Measurements from ENCODE around the gene AICDA. TPM values are rescaled to one million over a fixed set of nuclear protein-coding genes. Genes with fewer than 3 reads are reported as not detected.
"Not testable (repeated sequence)": the region's sequence is repeated elsewhere in the genome, so short reads cannot be mapped to it uniquely, and the experiment has no call there.

AICDA gene
- total RNA-seq, 4 donors from 2014 or later: not detected

GRCh38 chr12:8584004-8584403 lies 28.7 kb downstream of the AICDA start:
- no peak for DNase-seq (ENCODE audit: low spot score in 2 of 2)
- no peak overlapping the region for H3K4me3 ChIP-seq
- no peaks in the 10 kb centered on the region for H3K36me3 ChIP-seq
- no peaks in the 10 kb centered on the region for H3K27me3 ChIP-seq
- WGBS: 47% methylated on average over 7 of the region's 7 CpGs
- H3K4me1 ChIP-seq: no peaks in the 10 kb centered on the region
- H3K9me3 ChIP-seq: no peaks in the 10 kb centered on the region
- TF ChIP-seq EP300 (IDR thresholded peaks at IDR 0.05) (no peak), POLR2A (IDR thresholded peaks at IDR 0.05) (no peak)
- no peak overlapping the region for H3K27ac ChIP-seq

DNA sequence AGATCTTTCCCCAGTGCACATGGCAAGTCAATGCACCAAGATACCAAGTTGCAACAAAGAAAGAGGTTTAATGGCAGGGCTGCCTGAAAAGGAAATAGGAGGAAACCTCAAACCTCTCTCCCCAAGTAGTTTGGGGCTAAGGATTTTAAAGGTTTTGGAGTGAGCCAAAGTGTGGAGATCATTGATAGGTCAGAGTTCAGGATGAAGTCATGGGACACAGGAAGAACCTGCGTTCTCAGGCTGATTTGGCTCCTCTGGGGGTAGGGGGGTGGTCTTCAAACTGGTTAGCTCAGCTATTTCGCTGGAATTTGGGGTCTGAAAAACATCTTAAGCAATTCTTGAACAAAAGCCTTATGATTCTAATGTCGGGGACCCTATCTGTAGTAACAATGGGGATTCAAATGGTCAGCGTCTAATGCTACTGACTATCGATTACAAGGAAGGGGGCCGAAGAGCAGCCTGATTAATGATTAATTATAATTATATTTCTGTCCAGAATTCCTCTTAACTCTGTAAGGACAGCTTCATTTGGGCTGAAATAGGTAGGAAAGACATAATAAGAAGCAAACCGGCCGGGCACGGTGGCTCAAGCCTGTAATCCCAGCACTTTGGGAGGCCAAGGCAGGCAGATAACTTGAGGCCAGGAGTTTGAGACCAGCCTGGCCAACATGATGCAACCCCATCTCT lies 31.4 kb downstream of the AICDA start:
- Histone ChIP-seq H3K36me3 (no peaks in the 10 kb centered on the region), H3K27me3 (no peaks in the 10 kb centered on the region), H3K27ac (no peak overlapping the region), H3K4me3 (no peak overlapping the region), H3K9me3 (no peaks in the 10 kb centered on the region), H3K4me1 (no peaks in the 10 kb centered on the region)
- TF ChIP-seq POLR2A (IDR thresholded peaks at IDR 0.05): no peak
- no peak for TF ChIP-seq EP300 (IDR thresholded peaks at IDR 0.05)
- no peak for TF ChIP-seq CTCF (IDR thresholded peaks at IDR 0.05)
- no peak for TF ChIP-seq POLR2AphosphoS5 (IDR thresholded peaks at IDR 0.05)
- DNase-seq (ENCODE audit: low spot score in 2 of 2): no peak
- 76% methylated on average over 9 of the region's 9 CpGs for WGBS

DNA sequence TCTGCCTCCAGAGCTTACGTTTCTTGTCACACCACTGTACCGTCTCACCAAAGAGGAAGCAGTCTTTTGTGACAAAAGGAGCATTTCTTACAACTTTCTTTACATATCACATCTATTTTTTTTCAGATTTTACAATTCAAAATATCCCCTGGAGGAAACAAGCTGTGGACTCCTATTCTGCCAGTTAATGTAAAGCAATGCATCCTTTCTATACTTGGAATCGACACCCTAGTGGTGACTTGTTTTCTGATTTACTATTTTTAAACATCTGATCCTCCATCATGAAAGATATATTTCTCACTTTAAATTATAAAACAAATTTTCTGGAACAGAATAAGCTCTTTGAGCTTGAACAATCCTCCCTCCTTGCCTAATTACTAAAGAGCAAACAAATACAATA lies 34.8 kb downstream of the AICDA start:
- no peak for TF ChIP-seq POLR2A (IDR thresholded peaks at IDR 0.05)
- no peak for TF ChIP-seq CTCF (IDR thresholded peaks at IDR 0.05)
- TF ChIP-seq POLR2AphosphoS5 (IDR thresholded peaks at IDR 0.05): no peak
- TF ChIP-seq EP300 (IDR thresholded peaks at IDR 0.05): no peak
- no peaks in the 10 kb centered on the region for H3K36me3 ChIP-seq
- no peaks in the 10 kb centered on the region for H3K27me3 ChIP-seq
- 73% methylated on average over 3 of the region's 3 CpGs for WGBS
- H3K27ac ChIP-seq: no peak overlapping the region
- H3K4me3 ChIP-seq: no peak overlapping the region
- no peaks in the 10 kb centered on the region for H3K4me1 ChIP-seq
- no peaks in the 10 kb centered on the region for H3K9me3 ChIP-seq
- DNase-seq (ENCODE audit: low spot score in 2 of 2): no peak

GRCh38 chr12:8572507-8572906 lies 40.2 kb downstream of the AICDA start:
- H3K36me3 ChIP-seq: no peaks in the 10 kb centered on the region
- TF ChIP-seq CTCF (IDR thresholded peaks at IDR 0.05): no peak
- no peak for DNase-seq (ENCODE audit: low spot score in 2 of 2)
- no peaks in the 10 kb centered on the region for H3K9me3 ChIP-seq
- H3K4me1 ChIP-seq: no peaks in the 10 kb centered on the region
- H3K4me3 ChIP-seq: no peak overlapping the region
- no peaks in the 10 kb centered on the region for H3K27me3 ChIP-seq
- H3K27ac ChIP-seq: no peak overlapping the region
- 49% methylated on average over 2 of the region's 2 CpGs for WGBS

GRCh38 chr12:8566525-8566924 lies 46.1 kb downstream of the AICDA start:
- no peak for TF ChIP-seq CTCF (IDR thresholded peaks at IDR 0.05)
- no peak for TF ChIP-seq POLR2AphosphoS5 (IDR thresholded peaks at IDR 0.05)
- TF ChIP-seq POLR2A (IDR thresholded peaks at IDR 0.05): no peak
- no peak for TF ChIP-seq EP300 (IDR thresholded peaks at IDR 0.05)
- H3K27ac ChIP-seq: no peak overlapping the region
- H3K9me3 ChIP-seq: no peaks in the 10 kb centered on the region
- no peaks in the 10 kb centered on the region for H3K36me3 ChIP-seq
- H3K27me3 ChIP-seq: no peaks in the 10 kb centered on the region
- H3K4me1 ChIP-seq: no peaks in the 10 kb centered on the region
- H3K4me3 ChIP-seq: no peak overlapping the region
- no peak for DNase-seq (ENCODE audit: low spot score in 2 of 2)

GRCh38 chr12:8566052-8566451 lies 46.6 kb downstream of the AICDA start:
- DNase-seq (ENCODE audit: low spot score in 2 of 2); H3K4me1 ChIP-seq; H3K9me3 ChIP-seq; H3K27ac ChIP-seq; H3K27me3 ChIP-seq; H3K36me3 ChIP-seq; H3K4me3 ChIP-seq: not testable (repeated sequence)
- 67% methylated on average over 2 of the region's 2 CpGs for WGBS
